HCT116 (cell line): ENCODE data around the gene APOB.

Experiments
- CEBPB ChIP-seq: IDR thresholded peaks from 2 replicates; pipeline ENCODE4 v1.6.1; 2012; ENCODE audit warnings: low read depth
- EGR1 ChIP-seq: IDR thresholded peaks from 2 replicates; pipeline ENCODE4 v1.6.1; 2012; ENCODE audit warnings: low read depth
- ELF1 ChIP-seq: IDR thresholded peaks from 2 replicates; pipeline ENCODE4 v1.6.1; 2012; ENCODE audit warnings: low read depth, borderline replicate concordance
- EZH2 ChIP-seq: fragments of 200-600 bp; sonication (generic); IDR thresholded peaks from 2 replicates; pipeline ENCODE4 v1.6.1; 2017; ENCODE audit warnings: antibody characterized with exemption, mixed run types
- FOSL1 ChIP-seq: IDR thresholded peaks from 2 replicates; pipeline ENCODE4 v1.6.1; 2012; ENCODE audit warnings: low read depth
- MAX ChIP-seq: IDR thresholded peaks from 2 replicates; pipeline ENCODE4 v1.6.1; 2012
- POLR2A ChIP-seq: IDR thresholded peaks from 2 replicates; pipeline ENCODE4 v1.7.0; 2011; ENCODE audit warnings: borderline replicate concordance; ENCODE audit not compliant: insufficient read depth, insufficient read length; ENCODE audit errors: extremely low read depth
- POLR2AphosphoS5 ChIP-seq: IDR thresholded peaks from 2 replicates; pipeline ENCODE4 v1.6.1; 2011; ENCODE audit warnings: mild to moderate bottlenecking, low read depth, low read length, moderate library complexity
- RAD21 ChIP-seq: IDR thresholded peaks from 2 replicates; pipeline ENCODE4 v1.6.1; 2012; ENCODE audit warnings: low read depth, mild to moderate bottlenecking
- SIN3A ChIP-seq: IDR thresholded peaks from 2 replicates; pipeline ENCODE4 v1.6.1; 2012; ENCODE audit warnings: low read depth
- YY1 ChIP-seq: IDR thresholded peaks from 2 replicates; pipeline ENCODE4 v1.6.1; 2011; ENCODE audit warnings: low read length, low read depth, moderate library complexity, mild to moderate bottlenecking; ENCODE audit not compliant: insufficient replicate concordance; ENCODE audit errors: extremely low read depth
- TF ChIP-seq, protein P1 (sequence below), 3 experiments: fragments of 200-600 bp in 1 of 3; sonication (generic) in 1 of 3; IDR thresholded peaks in 2 of 3; conservative IDR thresholded peaks in 1 of 3; 2 replicates each; pipeline ENCODE4 v1.5.1; 2012 to 2017; ENCODE audit warnings: low read depth in 2 of 3, low read length in 2 of 3, antibody characterized with exemption in 1 of 3, borderline replicate concordance in 1 of 3, control low read depth in 1 of 3, mild to moderate bottlenecking in 1 of 3, mixed read lengths in 1 of 3, mixed run types in 1 of 3, moderate library complexity in 1 of 3; ENCODE audit not compliant: insufficient read depth in 1 of 3

GRCh38 chr2:20962939-20963557 is 80.8 kb downstream of the APOB start:
- TF ChIP-seq POLR2AphosphoS5 (no peak), YY1 (no peak), EZH2 (no peak), FOSL1 (no peak), MAX (no peak), RAD21 (peak; percentile 80), EGR1 (no peak), ELF1 (no peak), POLR2A (no peak), SIN3A (no peak), CEBPB (no peak)
- TF ChIP-seq, protein P1, sequence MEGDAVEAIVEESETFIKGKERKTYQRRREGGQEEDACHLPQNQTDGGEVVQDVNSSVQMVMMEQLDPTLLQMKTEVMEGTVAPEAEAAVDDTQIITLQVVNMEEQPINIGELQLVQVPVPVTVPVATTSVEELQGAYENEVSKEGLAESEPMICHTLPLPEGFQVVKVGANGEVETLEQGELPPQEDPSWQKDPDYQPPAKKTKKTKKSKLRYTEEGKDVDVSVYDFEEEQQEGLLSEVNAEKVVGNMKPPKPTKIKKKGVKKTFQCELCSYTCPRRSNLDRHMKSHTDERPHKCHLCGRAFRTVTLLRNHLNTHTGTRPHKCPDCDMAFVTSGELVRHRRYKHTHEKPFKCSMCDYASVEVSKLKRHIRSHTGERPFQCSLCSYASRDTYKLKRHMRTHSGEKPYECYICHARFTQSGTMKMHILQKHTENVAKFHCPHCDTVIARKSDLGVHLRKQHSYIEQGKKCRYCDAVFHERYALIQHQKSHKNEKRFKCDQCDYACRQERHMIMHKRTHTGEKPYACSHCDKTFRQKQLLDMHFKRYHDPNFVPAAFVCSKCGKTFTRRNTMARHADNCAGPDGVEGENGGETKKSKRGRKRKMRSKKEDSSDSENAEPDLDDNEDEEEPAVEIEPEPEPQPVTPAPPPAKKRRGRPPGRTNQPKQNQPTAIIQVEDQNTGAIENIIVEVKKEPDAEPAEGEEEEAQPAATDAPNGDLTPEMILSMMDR (IDR thresholded peaks at IDR 0.05 in 2 of 3, conservative IDR thresholded peaks at IDR 0.05 in 1 of 3; ENCODE audit: borderline replicate concordance in 1 of 3, insufficient read depth in 1 of 3, low read depth in 2 of 3, low read length in 2 of 3): peak; percentile 70 to 91 (median 86); a peak in 5 of 6 replicates
